Caco-2 (cell line): ENCODE data around the gene CRNN. TPM values are rescaled to one million over a fixed set of nuclear protein-coding genes. Genes with fewer than 3 reads are reported as not detected.

Experiments
- BruUV-seq: library from RNA; stranded (reverse); fragments of 400-500 nt; replicated peaks from 2 replicates; lab custom pipeline; 2021; lab: Mats Ljungman, UMichigan
- CTCF ChIA-PET: fragments of 300-600 bp; sonication (Branson Sonifier 250); formaldehyde crosslinking; loops from one replicate; lab custom pipeline; 2022; ENCODE audit warnings: antibody characterized with exemption; lab: Charles Lee
- POLR2A ChIA-PET: fragments of 300-600 bp; sonication (Branson Sonifier 250); formaldehyde crosslinking; loops from one replicate; lab custom pipeline; 2022; ENCODE audit warnings: antibody characterized with exemption; lab: Charles Lee
- DNase-seq, 2 experiments: peaks; one replicate each; pipeline versions ENCODE4 v3.0.0 to v3.0.0-alpha.2; 2020 to 2022
- H3K27me3 ChIP-seq: replicated peaks from 2 replicates; pipeline ENCODE4 v1.6.0; 2011; ENCODE audit warnings: low read length; ENCODE audit not compliant: control insufficient read depth, insufficient read depth
- H3K36me3 ChIP-seq: 2 replicates; pipeline ENCODE4 v1.5.1; 2011; ENCODE audit warnings: low read length; ENCODE audit not compliant: control insufficient read depth, insufficient read depth
- H3K4me1 ChIP-seq: fragments of 250-450 bp; sonication (Bioruptor Pico); 2 replicates; pipeline ENCODE4 v1.5.1; 2020; ENCODE audit warnings: mild to moderate bottlenecking
- H3K4me3 ChIP-seq: 2 replicates; pipeline ENCODE4 v1.5.1; 2011; ENCODE audit warnings: low read depth, mild to moderate bottlenecking, control low read depth, low read length
- H3K9me3 ChIP-seq: fragments of 250-450 bp; sonication (Bioruptor Pico); 2 replicates; pipeline ENCODE4 v1.5.1; 2020; ENCODE audit warnings: mild to moderate bottlenecking, moderate library complexity
- H3K27ac Mint-ChIP-seq: one replicate; pipeline ENCODE4 v1.8.0; 2022; ENCODE audit warnings: mixed read lengths; ENCODE audit not compliant: unreplicated experiment
- H3K27me3 Mint-ChIP-seq: one replicate; pipeline ENCODE4 v1.8.0; 2022; ENCODE audit warnings: mixed read lengths; ENCODE audit not compliant: insufficient read depth, unreplicated experiment
- H3K36me3 Mint-ChIP-seq: one replicate; pipeline ENCODE4 v1.8.0; 2022; ENCODE audit warnings: mild to moderate bottlenecking, mixed read lengths; ENCODE audit not compliant: insufficient read depth, unreplicated experiment
- H3K4me1 Mint-ChIP-seq: one replicate; pipeline ENCODE4 v1.8.0; 2022; ENCODE audit warnings: low read depth, mixed read lengths; ENCODE audit not compliant: unreplicated experiment
- H3K4me3 Mint-ChIP-seq: one replicate; pipeline ENCODE4 v1.8.0; 2022; ENCODE audit warnings: mild to moderate bottlenecking, moderate library complexity, mixed read lengths; ENCODE audit not compliant: unreplicated experiment
- H3K9me3 Mint-ChIP-seq: one replicate; pipeline ENCODE4 v1.8.0; 2022; ENCODE audit warnings: mixed read lengths; ENCODE audit not compliant: unreplicated experiment
- intact Hi-C: fragments of 100-400 bp; cut with micrococcal nuclease; formaldehyde crosslinking; loops from one replicate; pipeline ENCODE4 v1.10.0; 2022; ENCODE audit not compliant: unreplicated experiment
- total RNA-seq: library from RNA; stranded (reverse); gene quantifications from 2 replicates; pipeline ENCODE4 v1.2.3, GENCODE V29; 2022
- TF ChIP-seq, protein P1 (sequence below), 2 experiments: fragments of 200-600 bp in 1 of 2; IDR thresholded peaks; 1 replicate in 1 of 2; 2 replicates in 1 of 2; pipeline versions ENCODE4 v1.5.1 to v1.8.0; 2011 to 2022; ENCODE audit warnings: antibody characterized with exemption in 1 of 2, control low read depth in 1 of 2, inconsistent platforms in 1 of 2, low read depth in 1 of 2, low read length in 1 of 2, mild to moderate bottlenecking in 1 of 2, moderate library complexity in 1 of 2; ENCODE audit not compliant: insufficient read depth in 1 of 2, severe bottlenecking in 1 of 2, unreplicated experiment in 1 of 2

CRNN gene
- total RNA-seq, 1 experiment from 2014 or later: not detected

GRCh38 chr1:152408664-152409063 lies 5.4 kb downstream of the CRNN start:
- Mint-ChIP-seq H3K4me3 (no peak overlapping the region), H3K9me3 (no peaks in the 10 kb centered on the region), H3K27ac (no peak overlapping the region), H3K36me3 (no peaks in the 10 kb centered on the region), H3K27me3 (peaks cover 33% of the 10 kb centered on the region), H3K4me1 (no peaks in the 10 kb centered on the region)
- Histone ChIP-seq H3K4me1 (no peaks in the 10 kb centered on the region), H3K36me3 (no peaks in the 10 kb centered on the region), H3K27me3 (no peaks in the 10 kb centered on the region), H3K4me3 (no peak overlapping the region), H3K9me3 (no peaks in the 10 kb centered on the region)
- intact Hi-C loops: no loop called here
- DNase-seq: no peak
- TF ChIP-seq, protein P1, sequence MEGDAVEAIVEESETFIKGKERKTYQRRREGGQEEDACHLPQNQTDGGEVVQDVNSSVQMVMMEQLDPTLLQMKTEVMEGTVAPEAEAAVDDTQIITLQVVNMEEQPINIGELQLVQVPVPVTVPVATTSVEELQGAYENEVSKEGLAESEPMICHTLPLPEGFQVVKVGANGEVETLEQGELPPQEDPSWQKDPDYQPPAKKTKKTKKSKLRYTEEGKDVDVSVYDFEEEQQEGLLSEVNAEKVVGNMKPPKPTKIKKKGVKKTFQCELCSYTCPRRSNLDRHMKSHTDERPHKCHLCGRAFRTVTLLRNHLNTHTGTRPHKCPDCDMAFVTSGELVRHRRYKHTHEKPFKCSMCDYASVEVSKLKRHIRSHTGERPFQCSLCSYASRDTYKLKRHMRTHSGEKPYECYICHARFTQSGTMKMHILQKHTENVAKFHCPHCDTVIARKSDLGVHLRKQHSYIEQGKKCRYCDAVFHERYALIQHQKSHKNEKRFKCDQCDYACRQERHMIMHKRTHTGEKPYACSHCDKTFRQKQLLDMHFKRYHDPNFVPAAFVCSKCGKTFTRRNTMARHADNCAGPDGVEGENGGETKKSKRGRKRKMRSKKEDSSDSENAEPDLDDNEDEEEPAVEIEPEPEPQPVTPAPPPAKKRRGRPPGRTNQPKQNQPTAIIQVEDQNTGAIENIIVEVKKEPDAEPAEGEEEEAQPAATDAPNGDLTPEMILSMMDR (IDR thresholded peaks at IDR 0.05; ENCODE audit: insufficient read depth in 1 of 2, low read depth in 1 of 2, low read length in 1 of 2, severe bottlenecking in 1 of 2, unreplicated experiment in 1 of 2): no peak
- no TSS peak for BruUV-seq
- POLR2A ChIA-PET: no interaction called here
- CTCF ChIA-PET: interaction anchor here (0.9 to 2.3 kb wide), 2 partner anchors 10 to 51 kb away, joined by 3 to 9 read pairs; no protein-coding TSS in a partner anchor

DNA sequence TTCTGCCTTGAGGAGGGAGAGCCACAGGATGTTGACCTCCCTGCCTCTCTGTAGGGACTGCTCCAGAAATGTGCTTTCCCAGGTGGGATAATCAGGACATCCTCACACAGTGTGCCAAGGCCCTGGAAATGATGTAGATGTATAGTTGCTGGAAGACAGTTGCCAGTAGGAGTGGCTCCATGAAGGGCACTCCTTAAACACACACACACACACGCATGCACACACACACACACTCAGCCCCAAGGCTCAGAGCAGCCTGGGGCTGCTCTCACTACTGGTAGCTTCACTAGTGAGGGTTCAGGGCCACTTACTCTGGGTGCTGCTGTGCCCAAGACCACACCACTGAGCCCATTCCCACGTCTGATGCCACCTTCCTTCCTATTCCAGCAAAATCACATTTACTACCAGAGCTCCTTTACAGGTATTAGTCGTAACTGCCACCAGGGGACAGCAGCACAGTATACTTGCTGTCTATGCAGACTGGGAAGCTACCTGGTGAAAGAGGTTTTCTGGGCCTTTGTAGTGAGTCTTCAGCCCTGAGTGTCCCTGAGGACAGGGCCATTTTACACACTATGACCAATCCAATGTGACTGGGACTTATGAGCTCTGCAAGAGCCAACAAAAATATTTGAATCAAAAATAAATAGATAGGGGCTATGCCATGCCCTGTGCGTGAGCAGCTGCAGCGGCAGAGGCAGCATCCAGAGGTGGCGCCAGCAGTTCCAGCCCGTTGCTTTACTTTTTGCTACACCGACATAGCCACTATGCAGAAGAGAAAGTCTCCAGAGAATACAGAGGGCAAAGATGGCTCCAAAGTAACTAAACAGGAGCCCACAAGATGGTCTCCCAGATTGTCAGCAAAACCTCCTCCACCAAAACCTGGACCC lies 15.0 kb downstream of the CRNN start:
- TF ChIP-seq, protein P1 (IDR thresholded peaks at IDR 0.05; ENCODE audit: insufficient read depth in 1 of 2, low read depth in 1 of 2, low read length in 1 of 2, severe bottlenecking in 1 of 2, unreplicated experiment in 1 of 2): peak; percentile 61 to 79
- no TSS peak for BruUV-seq
- H3K4me1 ChIP-seq: no peaks in the 10 kb centered on the region
- Mint-ChIP-seq H3K36me3 (no peaks in the 10 kb centered on the region), H3K27me3 (peaks cover 11% of the 10 kb centered on the region), H3K4me3 (no peak overlapping the region), H3K4me1 (no peaks in the 10 kb centered on the region), H3K9me3 (no peaks in the 10 kb centered on the region), H3K27ac (no peak overlapping the region)
- no peaks in the 10 kb centered on the region for H3K36me3 ChIP-seq
- H3K4me3 ChIP-seq: no peak overlapping the region
- intact Hi-C loops: loop anchor here (1.0 to 10.0 kb wide), 3 partner anchors 42 to 136 kb away; no protein-coding TSS in a partner anchor
- ChIA-PET CTCF (interaction anchor here (0.6 to 3.2 kb wide), 13 partner anchors 10 to 224 kb away, joined by 3 to 118 read pairs (median 4); no protein-coding TSS in a partner anchor), POLR2A (interaction anchor here (0.6 to 1.0 kb wide), 2 partner anchors 59 to 255 kb away, joined by 3 to 9 read pairs; no protein-coding TSS in a partner anchor)
- no peaks in the 10 kb centered on the region for H3K27me3 ChIP-seq
- no peaks in the 10 kb centered on the region; the same call in 1 of the 2 replicates for H3K9me3 ChIP-seq
- peak; percentile 50 to 55 for DNase-seq

- intact Hi-C loops: loop anchor here (10.0 kb wide), 1 partner anchor 137 kb away; no protein-coding TSS in a partner anchor
- Mint-ChIP-seq H3K27me3 (peaks cover 11% of the 10 kb centered on the region), H3K9me3 (no peaks in the 10 kb centered on the region), H3K27ac (no peak overlapping the region), H3K36me3 (no peaks in the 10 kb centered on the region), H3K4me1 (no peaks in the 10 kb centered on the region), H3K4me3 (no peak overlapping the region)
- TF ChIP-seq, protein P1 (IDR thresholded peaks at IDR 0.05; ENCODE audit: insufficient read depth in 1 of 2, low read depth in 1 of 2, low read length in 1 of 2, severe bottlenecking in 1 of 2, unreplicated experiment in 1 of 2): peak; percentile 30 to 39
- Histone ChIP-seq H3K4me3 (no peak overlapping the region), H3K36me3 (no peaks in the 10 kb centered on the region), H3K9me3 (no peaks in the 10 kb centered on the region; the same call in 1 of the 2 replicates), H3K27me3 (no peaks in the 10 kb centered on the region), H3K4me1 (no peaks in the 10 kb centered on the region)
- ChIA-PET POLR2A (no interaction called here), CTCF (interaction anchor here (0.8 to 3.2 kb wide), 3 partner anchors 21 to 61 kb away, joined by 3 to 118 read pairs (median 4); no protein-coding TSS in a partner anchor)
- peak in 1 of 2 experiments; percentile 8 for DNase-seq
- no TSS peak for BruUV-seq
Measured at GRCh38 chr1:152397474-152397873, 16.6 kb downstream of the CRNN start.
